22Rv1 (cell line): ENCODE results near the gene ERBIN.
"Not testable (repeated sequence)": the region's sequence is repeated elsewhere in the genome, so short reads cannot be mapped to it uniquely, and the experiment has no call there.

Experiments
- CTCF ChIP-seq: fragments of 450-650 bp; IDR thresholded peaks from 2 replicates; pipeline ENCODE4 v1.5.1; 2017; ENCODE audit warnings: mild to moderate bottlenecking
- ZFX ChIP-seq: fragments of 450-650 bp; IDR thresholded peaks from 2 replicates; pipeline ENCODE4 v1.6.1; 2017; ENCODE audit warnings: antibody characterized with exemption, borderline replicate concordance

- TF ChIP-seq CTCF, ZFX: not testable (repeated sequence)
These were observed 134.9 kb downstream of the ERBIN start for GRCh38 chr5:66061320-66061719.
